Mesenchymal stem cell (in vitro differentiated cells and primary cell): ENCODE measurements around the gene PLCL1.

Experiments used
- DNase-seq: peaks from one replicate; pipeline ENCODE4 v3.0.0-alpha.2; 2013
- H2AFZ ChIP-seq: one replicate; pipeline ENCODE4 v1.6.1; 2013; ENCODE audit warnings: low read depth, mild to moderate bottlenecking, control low read depth, inconsistent platforms, low read length, moderate library complexity
- H2AK5ac ChIP-seq: 2 replicates; pipeline ENCODE4 v1.6.1; 2013; ENCODE audit warnings: low read length, moderate library complexity, mild to moderate bottlenecking, inconsistent platforms; ENCODE audit not compliant: severe bottlenecking
- H2BK120ac ChIP-seq: one replicate; pipeline ENCODE4 v1.6.1; 2013; ENCODE audit warnings: low read depth, mild to moderate bottlenecking, inconsistent platforms, low read length, moderate library complexity
- H2BK12ac ChIP-seq, 2 experiments: one replicate each; pipeline ENCODE4 v1.6.1; 2013; ENCODE audit warnings: inconsistent platforms in 2 of 2, low read length in 2 of 2, mild to moderate bottlenecking in 2 of 2, moderate library complexity in 2 of 2, control low read depth in 1 of 2
- H2BK15ac ChIP-seq: one replicate; pipeline ENCODE4 v1.6.1; 2013; ENCODE audit warnings: mild to moderate bottlenecking, low read depth, inconsistent platforms; ENCODE audit not compliant: poor library complexity, severe bottlenecking
- H2BK5ac ChIP-seq: 2 replicates; pipeline ENCODE4 v1.6.1; 2013; ENCODE audit warnings: low read depth, mild to moderate bottlenecking, low read length, control low read depth, inconsistent platforms; ENCODE audit not compliant: poor library complexity, severe bottlenecking
- H3K14ac ChIP-seq, 2 experiments: one replicate each; pipeline ENCODE4 v1.6.1; 2013; ENCODE audit warnings: inconsistent platforms in 2 of 2, low read length in 2 of 2, control low read depth in 1 of 2, mild to moderate bottlenecking in 1 of 2, moderate library complexity in 1 of 2
- H3K18ac ChIP-seq, 2 experiments: one replicate each; pipeline ENCODE4 v1.6.1; 2013; ENCODE audit warnings: inconsistent platforms in 2 of 2, low read length in 2 of 2, control low read depth in 1 of 2, low read depth in 1 of 2, mild to moderate bottlenecking in 1 of 2
- H3K23ac ChIP-seq, 2 experiments: one replicate each; pipeline ENCODE4 v1.6.1; 2013; ENCODE audit warnings: inconsistent platforms in 2 of 2, low read length in 2 of 2, mild to moderate bottlenecking in 2 of 2, moderate library complexity in 2 of 2, control low read depth in 1 of 2
- H3K27ac ChIP-seq: 2 replicates; pipeline ENCODE4 v1.5.1; 2013; ENCODE audit warnings: mild to moderate bottlenecking, moderate library complexity, low read length, control low read depth, inconsistent platforms; ENCODE audit not compliant: poor library complexity, severe bottlenecking
- H3K27me3 ChIP-seq, 2 experiments: 2 replicates each; pipeline versions ENCODE4 v1.6.1 to v1.7.0; 2013; ENCODE audit warnings: low read length in 2 of 2, mild to moderate bottlenecking in 2 of 2, moderate library complexity in 2 of 2, control low read depth in 1 of 2, inconsistent platforms in 1 of 2; ENCODE audit not compliant: control insufficient read depth in 1 of 2, insufficient read depth in 1 of 2
- H3K36me3 ChIP-seq, 2 experiments: 2 replicates each; pipeline versions ENCODE4 v1.6.1 to v1.7.0; 2013; ENCODE audit warnings: low read length in 2 of 2, control low read depth in 1 of 2, inconsistent platforms in 1 of 2, low read depth in 1 of 2, mild to moderate bottlenecking in 1 of 2; ENCODE audit not compliant: insufficient read depth in 2 of 2, control insufficient read depth in 1 of 2
- H3K4ac ChIP-seq, 2 experiments: one replicate each; pipeline ENCODE4 v1.6.1; 2013; ENCODE audit warnings: inconsistent platforms in 2 of 2, low read length in 2 of 2, mild to moderate bottlenecking in 2 of 2, moderate library complexity in 2 of 2, control low read depth in 1 of 2, low read depth in 1 of 2
- H3K4me1 ChIP-seq: 2 replicates; pipeline ENCODE4 v1.6.1; 2013; ENCODE audit warnings: low read depth, low read length, control low read depth; ENCODE audit not compliant: control insufficient read depth, insufficient read depth
- H3K4me2 ChIP-seq: 2 replicates; pipeline ENCODE4 v1.6.1; 2013; ENCODE audit warnings: low read length, mild to moderate bottlenecking, inconsistent platforms; ENCODE audit not compliant: poor library complexity, severe bottlenecking
- H3K4me3 ChIP-seq, 2 experiments: 2 replicates each; pipeline versions ENCODE4 v1.5.1 to v1.7.0; 2013; ENCODE audit warnings: low read length in 2 of 2, mild to moderate bottlenecking in 2 of 2, control low read depth in 1 of 2, low read depth in 1 of 2; ENCODE audit not compliant: insufficient read depth in 1 of 2
- H3K79me1 ChIP-seq: replicated peaks from 2 replicates; pipeline ENCODE4 v1.6.1; 2013; ENCODE audit warnings: mild to moderate bottlenecking, control low read depth, low read length, inconsistent platforms; ENCODE audit not compliant: poor library complexity, severe bottlenecking
- H3K9ac ChIP-seq: 2 replicates; pipeline ENCODE4 v1.7.0; 2013; ENCODE audit warnings: mild to moderate bottlenecking, low read length, moderate library complexity
- H3K9me3 ChIP-seq: 2 replicates; pipeline ENCODE4 v1.7.0; 2013; ENCODE audit warnings: mild to moderate bottlenecking, low read length; ENCODE audit not compliant: control insufficient read depth
- H4K8ac ChIP-seq: one replicate; pipeline ENCODE4 v1.6.1; 2013; ENCODE audit warnings: inconsistent platforms, mild to moderate bottlenecking, low read length, moderate library complexity
- H4K91ac ChIP-seq: one replicate; pipeline ENCODE4 v1.6.1; 2013; ENCODE audit warnings: mild to moderate bottlenecking, low read length, inconsistent platforms
- WGBS: methylation state at CpG from one replicate; pipeline ENCODE4 v1.1.7; 2013; ENCODE audit warnings: mixed read lengths; 5-methylcytosine and 5-hydroxymethylcytosine counted together

PLCL1 gene

DNA sequence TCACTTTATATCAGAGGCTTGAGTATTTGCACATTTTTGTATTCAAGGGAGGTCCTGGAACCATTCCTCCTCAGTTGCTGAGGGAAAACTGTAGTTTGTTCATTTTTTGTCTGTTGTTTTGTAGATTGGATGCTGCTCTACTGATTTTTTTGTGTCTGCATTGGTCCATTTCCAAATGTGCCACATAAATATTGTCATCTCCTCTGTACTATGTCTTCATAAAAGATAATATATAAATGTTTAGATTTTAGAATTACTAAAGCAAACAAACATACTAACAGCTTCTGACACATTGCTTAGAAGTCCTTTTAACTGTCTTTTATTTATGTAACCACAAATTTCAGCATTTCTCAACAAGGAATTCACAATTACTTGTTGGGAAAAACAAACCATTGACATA is 356.8 kb downstream of the PLCL1 start:
- no peaks in the 10 kb centered on the region for H3K36me3 ChIP-seq
- H2BK12ac ChIP-seq: no peak overlapping the region
- H3K4me1 ChIP-seq: no peaks in the 10 kb centered on the region
- no peak overlapping the region for H2BK120ac ChIP-seq
- no peak overlapping the region for H4K8ac ChIP-seq
- no peak overlapping the region for H3K4ac ChIP-seq
- no peak for DNase-seq
- H4K91ac ChIP-seq: no peak overlapping the region
- no peak overlapping the region for H3K18ac ChIP-seq
- H2AFZ ChIP-seq: no peak overlapping the region
- no peak overlapping the region for H2AK5ac ChIP-seq
- H3K79me1 ChIP-seq: no peaks in the 10 kb centered on the region
- no peak overlapping the region for H3K14ac ChIP-seq
- no peak overlapping the region for H3K23ac ChIP-seq
- no peak overlapping the region for H3K27ac ChIP-seq
- H2BK5ac ChIP-seq: no peak overlapping the region
- H3K9ac ChIP-seq: no peak overlapping the region
- no peaks in the 10 kb centered on the region for H3K27me3 ChIP-seq
- H3K9me3 ChIP-seq: peaks cover 4% of the 10 kb centered on the region
- H3K4me3 ChIP-seq: no peak overlapping the region
- no peak overlapping the region for H2BK15ac ChIP-seq
- H3K4me2 ChIP-seq: no peak overlapping the region

DNA sequence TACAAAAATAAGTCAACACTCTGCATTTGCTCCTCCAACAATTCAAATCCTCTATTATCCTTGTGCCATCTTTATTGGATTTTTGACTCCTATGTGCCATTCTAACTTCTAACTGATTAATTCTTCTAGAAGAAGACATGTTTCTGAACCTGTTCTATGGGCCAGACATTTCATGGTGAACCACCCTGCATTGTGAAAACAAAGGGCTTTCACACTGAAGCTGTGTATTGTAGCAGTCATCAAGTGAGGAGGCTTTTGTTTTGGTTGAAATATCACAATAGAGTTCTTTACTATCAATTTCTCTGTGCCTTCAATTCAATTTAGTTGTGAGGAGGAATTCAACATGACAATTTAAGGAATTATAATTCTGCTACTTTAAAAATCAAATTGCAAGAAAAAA is 357.9 kb downstream of the PLCL1 start:
- Histone ChIP-seq H3K23ac (no peak overlapping the region), H2BK12ac (no peak overlapping the region)

DNA sequence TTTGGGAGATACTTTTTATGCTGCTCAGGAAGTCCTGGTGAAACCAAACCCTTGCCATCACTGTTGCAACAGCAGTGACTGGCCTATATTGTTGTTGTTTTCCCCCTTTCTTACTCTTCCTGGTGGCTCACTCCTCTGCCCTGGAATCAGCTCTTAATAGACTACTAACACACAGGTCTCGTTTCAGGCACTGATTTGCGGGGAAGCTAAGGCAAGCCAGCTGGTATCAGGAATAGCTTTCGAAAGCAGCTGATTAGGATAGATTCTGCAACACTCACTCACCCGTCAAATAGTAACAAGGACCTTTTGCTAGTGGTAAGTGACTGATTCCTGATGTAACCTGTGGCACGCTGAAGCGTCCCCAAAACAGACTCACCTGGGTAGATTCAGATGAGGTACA is 360.4 kb downstream of the PLCL1 start:
- H3K4ac ChIP-seq: no peak overlapping the region
- 87% methylated on average over 6 of the region's 6 CpGs for WGBS
- no peak overlapping the region for H3K4me3 ChIP-seq
- no peak overlapping the region for H3K4me2 ChIP-seq
- no peak overlapping the region for H4K91ac ChIP-seq
- no peak overlapping the region for H2BK120ac ChIP-seq
- no peaks in the 10 kb centered on the region for H3K4me1 ChIP-seq
- H2BK12ac ChIP-seq: no peak overlapping the region
- H3K23ac ChIP-seq: no peak overlapping the region
- H2AK5ac ChIP-seq: no peak overlapping the region
- no peak overlapping the region for H2AFZ ChIP-seq
- no peak overlapping the region for H2BK5ac ChIP-seq
- H3K27me3 ChIP-seq: peaks cover 0 to 4% of the 10 kb centered on the region in 2 experiments
- H3K79me1 ChIP-seq: no peaks in the 10 kb centered on the region
- H3K27ac ChIP-seq: no peak overlapping the region
- no peak overlapping the region for H3K18ac ChIP-seq
- H2BK15ac ChIP-seq: no peak overlapping the region
- H3K9ac ChIP-seq: no peak overlapping the region
- H3K14ac ChIP-seq: peak overlapping the region in 1 of 2 experiments; percentile 55
- no peak for DNase-seq
- no peaks in the 10 kb centered on the region for H3K36me3 ChIP-seq
- H4K8ac ChIP-seq: no peak overlapping the region
- no peaks in the 10 kb centered on the region for H3K9me3 ChIP-seq

More for the DNA sequence above, 357.9 kb downstream of the PLCL1 start:
- Histone ChIP-seq H3K27ac (no peak overlapping the region), H2AK5ac (no peak overlapping the region), H3K4me2 (no peak overlapping the region), H2BK120ac (no peak overlapping the region), H3K9me3 (peaks cover 2% of the 10 kb centered on the region), H2AFZ (no peak overlapping the region), H2BK15ac (no peak overlapping the region), H3K4ac (no peak overlapping the region), H3K18ac (no peak overlapping the region), H3K4me1 (no peaks in the 10 kb centered on the region), H3K36me3 (no peaks in the 10 kb centered on the region), H3K27me3 (peaks cover 0 to 4% of the 10 kb centered on the region in 2 experiments), H4K8ac (no peak overlapping the region), H3K79me1 (no peaks in the 10 kb centered on the region), H2BK5ac (no peak overlapping the region), H3K4me3 (no peak overlapping the region), H3K9ac (no peak overlapping the region), H4K91ac (no peak overlapping the region), H3K14ac (no peak overlapping the region)
- DNase-seq: no peak

DNA sequence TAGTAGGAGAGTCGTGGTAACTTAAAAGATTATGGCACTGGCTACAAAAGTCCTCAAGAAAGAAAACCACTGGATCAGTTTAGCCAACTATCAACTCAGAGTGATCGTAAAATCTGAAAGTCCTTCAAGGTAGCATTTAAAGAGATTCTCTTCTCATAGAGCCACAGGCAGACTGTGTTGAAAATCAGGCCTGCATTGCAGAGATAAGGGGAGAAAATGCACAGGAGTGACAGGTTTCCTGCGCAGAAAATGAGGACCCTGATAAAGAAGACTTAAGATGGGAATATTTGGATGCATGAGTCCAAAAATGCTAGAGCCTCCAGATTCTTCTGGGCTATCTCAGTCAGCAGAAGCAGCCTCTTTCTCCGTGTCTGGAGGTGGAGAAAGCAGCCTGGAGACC is 360.9 kb downstream of the PLCL1 start:
- no peak for DNase-seq
- H2AK5ac ChIP-seq: no peak overlapping the region
- H2BK12ac ChIP-seq: no peak overlapping the region
- no peaks in the 10 kb centered on the region for H3K36me3 ChIP-seq
- H2BK15ac ChIP-seq: no peak overlapping the region
- no peak overlapping the region for H4K8ac ChIP-seq
- no peak overlapping the region for H3K4me2 ChIP-seq
- no peak overlapping the region for H2BK120ac ChIP-seq
- H4K91ac ChIP-seq: no peak overlapping the region
- no peak overlapping the region for H3K9ac ChIP-seq
- H3K79me1 ChIP-seq: no peaks in the 10 kb centered on the region
- peak overlapping the region in 1 of 2 experiments; percentile 71 for H3K14ac ChIP-seq
- H3K27me3 ChIP-seq: peaks cover 0 to 4% of the 10 kb centered on the region in 2 experiments
- no peak overlapping the region for H2BK5ac ChIP-seq
- no peaks in the 10 kb centered on the region for H3K4me1 ChIP-seq
- H3K9me3 ChIP-seq: no peaks in the 10 kb centered on the region
- H3K27ac ChIP-seq: no peak overlapping the region
- no peak overlapping the region for H3K4me3 ChIP-seq
- WGBS: 91% methylated on average over 4 of the region's 4 CpGs
- H2AFZ ChIP-seq: no peak overlapping the region
- no peak overlapping the region for H3K4ac ChIP-seq
- H3K18ac ChIP-seq: no peak overlapping the region
- no peak overlapping the region for H3K23ac ChIP-seq
